HG03025 (cell line): Measurements from ENCODE around the gene KCNN1.
A peak's percentile ranks its signal among the peaks of the same experiment; 100 is the strongest.

Source experiments
- ATAC-seq: cut with Tn5 transposase; IDR thresholded peaks from one replicate; pipeline ENCODE4 v1.9.1; 2021; ENCODE audit warnings: mild to moderate bottlenecking, moderate library complexity; ENCODE audit not compliant: unreplicated experiment, low FRiP score

The KCNN1 gene

DNA sequence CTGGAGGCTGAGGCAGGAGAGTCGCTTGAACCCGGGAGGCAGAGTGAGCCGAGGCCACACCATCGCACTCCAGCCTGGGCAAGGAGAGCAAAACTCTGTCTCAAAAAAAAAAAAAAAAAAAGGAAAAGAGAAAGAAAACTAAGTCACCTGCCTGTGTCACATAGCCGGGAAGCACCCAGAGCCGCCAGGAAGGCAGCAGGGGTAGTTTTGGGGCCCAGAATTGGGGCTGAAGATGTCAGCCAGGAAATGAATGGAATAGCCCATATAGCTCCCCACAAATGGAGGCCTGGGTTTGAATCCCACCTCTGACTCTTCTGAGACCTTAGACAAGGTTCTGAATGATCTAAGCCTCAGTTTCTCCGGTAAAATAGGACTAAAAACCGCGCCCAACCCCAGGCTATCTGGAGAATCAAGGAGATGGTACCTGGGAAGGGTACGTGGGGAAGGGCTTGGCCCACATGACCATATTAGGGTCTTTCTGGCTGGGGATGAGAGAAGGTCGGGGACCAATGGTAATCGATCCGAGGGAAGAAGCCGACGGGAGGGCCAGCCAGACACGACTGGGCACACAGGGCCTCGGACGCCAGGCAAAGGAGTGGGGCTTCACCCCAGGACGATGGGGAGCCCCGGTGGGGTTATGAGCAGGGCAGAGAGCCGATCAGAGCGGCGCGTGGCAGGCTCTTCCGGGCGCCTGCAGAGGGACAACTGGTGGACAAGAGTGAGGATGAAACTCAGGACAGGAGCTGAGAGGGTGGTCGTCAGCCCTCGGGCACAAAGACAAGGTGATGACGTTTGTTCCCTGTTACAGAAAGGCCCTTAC, 19.7 kb upstream of the KCNN1 start:
- ATAC-seq, result peak; percentile 26

DNA sequence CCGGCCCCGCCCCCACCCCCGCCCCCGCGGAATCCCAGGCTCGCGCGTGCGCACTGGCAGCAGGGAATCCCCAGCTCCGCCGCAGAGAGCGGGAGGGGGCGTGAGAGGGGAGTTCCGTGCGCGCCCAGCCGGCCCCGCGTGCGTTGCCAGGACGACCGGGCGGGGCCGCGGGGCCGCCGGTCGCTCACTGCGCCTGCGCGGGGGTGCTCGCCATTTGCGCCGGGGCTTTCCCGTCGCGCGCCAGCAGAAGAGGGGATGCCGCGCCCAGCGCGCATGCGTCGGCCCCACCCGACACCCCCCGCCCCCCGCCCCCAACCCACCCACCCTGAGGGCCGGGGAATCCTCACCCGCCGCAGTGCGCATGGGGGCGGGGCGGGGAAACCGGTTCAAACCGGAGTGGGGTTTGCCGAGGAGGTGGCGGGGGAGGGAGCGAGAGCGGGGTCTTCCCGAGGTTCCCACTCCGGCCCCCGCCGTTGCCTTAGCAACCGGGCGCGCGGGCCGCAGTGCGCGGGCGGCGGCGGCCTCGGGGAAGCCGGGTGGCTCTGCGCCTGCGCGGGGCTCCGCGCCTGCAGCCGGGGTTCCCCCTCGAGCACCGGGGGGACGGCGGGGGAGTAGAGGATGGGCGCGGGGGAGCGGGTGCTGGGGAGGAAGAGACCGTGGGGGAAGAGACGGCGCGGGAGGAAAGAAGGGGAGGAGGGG, 18.9 kb upstream of the KCNN1 start:
- peak; percentile 51 for ATAC-seq

DNA sequence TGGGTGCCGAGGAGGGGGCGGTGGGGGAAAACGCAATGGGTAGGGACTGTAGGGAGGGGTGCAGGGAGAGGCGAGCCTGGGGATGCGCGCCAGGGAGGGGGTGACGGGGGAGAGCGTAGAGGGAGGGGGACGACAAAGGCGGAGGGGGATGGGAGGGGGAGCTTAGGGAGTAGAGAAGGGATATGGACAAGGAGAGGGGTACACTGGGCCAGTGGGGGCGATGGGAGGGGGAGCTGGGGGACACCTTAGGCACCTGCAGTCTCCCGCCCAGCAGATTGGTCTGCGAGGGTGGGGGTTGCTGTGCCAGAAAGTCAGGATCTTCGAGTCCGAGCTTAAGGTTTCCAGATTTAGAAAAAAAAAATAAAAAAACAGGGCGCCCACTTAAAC, 18.4 kb upstream of the KCNN1 start:
- ATAC-seq, result no peak

DNA sequence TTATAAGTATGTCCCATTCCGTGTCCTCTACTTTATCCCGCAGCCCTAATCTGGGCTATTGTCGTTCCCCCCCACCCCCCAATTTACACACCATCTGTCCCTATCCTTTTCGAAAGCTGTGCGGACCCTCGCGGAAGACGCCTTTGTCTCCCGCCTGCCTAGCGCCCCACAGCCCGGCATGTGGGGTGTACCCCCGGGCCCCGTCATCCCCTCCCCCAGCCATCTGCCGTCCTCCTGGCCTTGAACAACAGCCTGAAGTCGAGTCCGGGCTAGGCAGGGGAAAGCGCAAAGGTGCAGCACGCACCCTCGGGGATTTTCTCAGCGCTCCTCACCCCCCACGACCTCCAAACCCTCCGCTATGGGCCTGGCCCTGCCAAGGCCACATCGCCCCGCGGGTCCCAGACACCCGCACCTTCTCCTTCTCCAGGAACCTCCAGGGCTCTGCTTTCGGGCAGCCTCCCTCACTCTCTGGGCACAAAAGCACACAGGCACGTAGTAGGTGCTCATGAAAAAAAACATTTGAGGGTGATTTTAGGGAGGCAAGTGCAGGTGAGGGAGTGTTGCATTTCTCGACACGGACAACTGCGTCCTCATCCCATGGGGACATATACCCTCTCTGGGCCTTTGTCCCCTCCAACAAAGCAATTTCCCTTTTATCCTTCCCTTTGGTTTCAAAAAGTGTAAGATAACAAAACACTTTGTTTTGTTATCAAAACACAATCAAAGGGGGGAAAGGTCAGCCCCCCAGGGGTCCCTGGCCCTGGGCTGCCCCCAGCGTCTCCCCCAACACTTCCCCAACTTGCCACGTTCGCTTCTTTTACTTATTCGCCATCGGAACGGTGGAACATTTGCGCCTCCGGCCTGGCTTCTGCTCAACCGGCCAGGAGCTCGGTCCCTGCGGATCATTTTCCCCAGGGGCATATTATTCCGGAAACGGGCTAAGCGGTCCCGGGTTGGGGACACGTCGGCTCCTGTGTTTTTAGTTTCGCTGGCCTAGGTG, 17.7 kb upstream of the KCNN1 start:
- ATAC-seq, result no peak

DNA sequence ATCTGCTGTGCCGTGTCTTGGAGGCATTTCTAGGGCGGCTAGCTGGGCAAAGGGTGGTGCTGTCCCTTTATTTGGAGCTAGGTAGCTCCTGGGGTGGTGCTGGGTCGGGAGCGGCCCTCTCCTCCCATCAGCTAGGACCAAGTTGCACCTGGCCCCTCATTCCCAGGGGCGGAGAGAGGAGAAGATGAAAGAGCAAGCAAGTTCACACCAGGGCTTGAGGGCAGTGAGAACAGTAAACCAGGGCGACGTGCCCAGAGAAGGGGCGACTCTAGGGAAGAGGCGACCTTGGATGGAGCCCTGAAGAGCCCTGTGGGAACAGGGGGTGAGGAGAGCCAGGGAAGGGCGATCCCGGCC, 17.0 kb upstream of the KCNN1 start:
- ATAC-seq, result no peak

DNA sequence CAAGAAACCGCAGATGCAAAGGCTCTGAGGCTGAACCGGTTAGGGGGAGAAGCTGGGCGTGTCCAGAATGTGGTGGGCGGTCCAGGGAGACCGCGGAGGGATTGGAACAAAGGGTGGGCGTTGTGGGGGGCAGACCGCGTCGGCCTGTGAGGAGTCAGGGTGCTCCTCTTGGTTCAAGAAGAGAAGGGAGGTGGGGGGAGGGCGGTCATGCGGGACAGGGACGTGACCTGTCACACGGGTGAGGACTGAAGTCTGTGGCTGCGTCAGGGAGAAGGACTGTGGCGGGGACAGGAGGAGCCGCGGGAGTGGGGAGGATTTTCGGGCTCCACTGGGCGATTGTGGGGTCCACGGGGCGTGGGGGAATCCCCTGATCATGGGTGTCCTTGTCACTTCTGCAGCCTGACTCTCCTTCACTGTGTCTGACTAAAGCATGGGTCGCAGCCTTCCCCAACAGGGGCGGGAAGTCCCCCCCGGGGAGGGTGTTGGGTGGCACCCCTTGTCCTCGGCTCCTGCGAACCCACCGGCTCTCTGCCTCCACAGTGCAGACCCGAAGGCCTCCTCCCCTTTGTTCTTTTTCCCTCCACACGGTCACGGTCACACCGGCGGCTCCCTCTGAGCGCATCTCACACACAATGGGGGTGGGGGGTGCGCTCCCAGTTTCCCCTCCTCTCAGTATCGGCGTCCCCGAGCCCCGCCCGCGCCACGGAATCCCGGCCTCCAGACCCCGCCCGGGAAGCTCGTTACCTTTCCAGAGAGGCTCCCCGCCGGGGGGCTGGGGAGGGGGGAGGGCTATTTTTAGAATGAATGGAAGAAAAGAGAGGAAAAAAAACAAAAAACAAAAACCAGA, 16.4 kb upstream of the KCNN1 start:
- ATAC-seq, result no peak

DNA sequence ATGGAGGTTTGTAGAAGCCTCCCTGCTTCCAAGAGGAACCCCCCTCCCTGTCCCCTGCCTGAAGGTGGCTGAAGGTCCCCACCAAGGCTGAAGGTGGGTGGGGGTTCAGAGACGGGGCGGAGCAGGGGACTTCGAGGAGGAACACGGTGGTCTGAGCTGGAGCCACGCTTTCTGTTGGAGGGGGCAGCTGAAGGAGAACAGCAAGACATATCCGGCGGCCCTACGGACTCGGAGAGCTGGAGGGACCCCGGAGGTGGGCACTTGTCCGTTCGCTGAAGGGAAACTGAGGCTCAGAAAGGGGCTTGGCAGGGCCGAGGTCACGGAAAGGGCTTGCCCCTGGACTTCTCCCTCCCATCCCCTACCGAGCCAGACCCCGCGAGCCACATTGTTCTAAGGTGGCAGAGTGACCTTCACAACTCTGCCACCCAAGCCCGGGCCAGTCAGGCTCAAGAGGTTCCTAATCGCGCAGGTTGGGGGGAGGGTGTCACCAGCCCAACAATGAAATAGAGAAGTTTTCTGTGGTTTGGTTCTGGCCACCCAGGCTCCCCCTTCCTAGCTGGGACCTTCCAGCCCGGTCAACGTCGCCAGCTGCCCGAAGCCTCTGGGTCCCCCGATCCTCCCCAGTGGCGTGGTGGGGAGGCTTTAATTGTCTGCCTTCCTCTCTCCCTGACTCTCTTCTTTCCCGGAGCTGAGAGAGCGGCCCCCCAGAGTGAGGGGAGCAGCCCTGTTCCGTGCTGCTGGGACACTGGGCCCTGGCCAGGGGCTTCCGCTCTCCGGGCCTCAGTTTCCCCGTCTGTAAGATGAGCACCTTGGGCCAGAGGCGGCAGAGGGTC, 15.5 kb upstream of the KCNN1 start:
- ATAC-seq, result no peak

DNA sequence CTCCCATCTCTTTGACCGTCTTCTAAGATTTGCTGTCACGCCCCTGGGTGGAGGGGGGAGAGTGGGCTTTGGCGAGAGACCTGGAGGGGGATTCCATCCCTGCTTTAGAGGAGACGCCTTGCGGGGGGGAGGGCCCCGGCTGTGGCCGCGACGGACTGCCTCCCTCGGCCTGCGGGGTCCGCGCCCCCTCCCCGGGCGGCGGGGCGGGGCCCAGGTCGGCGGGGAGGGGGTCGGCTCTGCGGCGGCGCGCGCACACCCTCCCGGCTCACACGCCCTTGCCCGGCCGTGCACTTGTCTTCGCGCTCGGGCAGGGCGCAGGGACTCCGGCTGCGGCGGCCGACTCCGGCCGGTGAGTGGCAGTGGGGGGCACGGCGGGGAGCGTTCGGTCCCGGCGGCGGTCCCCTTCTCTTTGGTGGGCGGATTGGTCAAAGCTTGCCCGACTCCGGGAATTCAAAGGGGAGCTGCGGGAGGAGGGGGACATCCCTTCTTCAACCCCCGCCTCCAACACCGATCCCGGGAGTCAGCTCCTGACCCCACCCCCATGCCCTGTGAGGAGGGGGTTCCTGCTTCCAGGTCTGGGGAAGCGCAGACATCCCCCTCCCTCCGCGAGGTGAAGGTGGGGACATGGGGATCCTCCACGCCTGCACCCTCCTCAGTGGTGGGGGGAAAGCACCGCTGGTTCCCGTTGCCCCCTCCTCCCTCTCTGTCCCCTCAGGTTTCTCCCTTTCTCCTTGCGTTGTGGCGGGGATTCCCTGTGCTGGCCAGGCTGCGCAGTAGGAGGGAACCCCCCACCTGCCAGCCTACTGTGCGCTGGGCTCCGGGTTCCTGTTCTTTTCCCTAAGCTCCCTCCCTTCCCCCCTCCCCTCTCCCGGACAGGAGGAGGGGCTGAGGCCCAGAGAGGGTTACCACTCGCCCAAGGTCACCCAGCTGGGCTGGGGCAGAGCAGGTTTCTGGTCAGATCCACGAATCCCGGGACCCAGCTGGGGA, 14.6 kb upstream of the KCNN1 start:
- no peak for ATAC-seq

DNA sequence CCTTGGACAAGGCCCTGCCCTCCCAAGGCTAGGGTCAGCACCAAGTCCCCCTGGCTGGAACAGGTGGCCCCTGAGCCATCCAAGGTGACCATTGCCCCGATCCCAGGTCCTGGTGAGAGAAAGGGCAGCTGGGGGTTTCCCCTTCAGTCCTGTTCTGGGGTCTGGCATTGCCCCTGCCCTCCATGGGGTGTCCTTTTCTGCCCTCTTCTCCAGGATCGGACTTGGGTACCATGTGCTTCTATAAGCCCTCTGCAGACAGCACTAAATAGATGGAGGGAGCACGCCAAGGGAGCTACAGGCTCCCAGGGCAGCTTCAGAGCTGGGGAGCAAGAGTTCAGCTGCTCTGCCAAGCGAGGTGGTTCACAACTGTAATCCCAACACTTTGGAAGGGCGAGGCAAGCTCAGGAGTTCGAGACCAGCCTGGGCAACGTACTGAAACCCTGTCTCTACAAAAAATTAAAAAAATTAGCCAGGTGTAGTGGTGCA, 13.5 kb upstream of the KCNN1 start:
- ATAC-seq, result no peak

DNA sequence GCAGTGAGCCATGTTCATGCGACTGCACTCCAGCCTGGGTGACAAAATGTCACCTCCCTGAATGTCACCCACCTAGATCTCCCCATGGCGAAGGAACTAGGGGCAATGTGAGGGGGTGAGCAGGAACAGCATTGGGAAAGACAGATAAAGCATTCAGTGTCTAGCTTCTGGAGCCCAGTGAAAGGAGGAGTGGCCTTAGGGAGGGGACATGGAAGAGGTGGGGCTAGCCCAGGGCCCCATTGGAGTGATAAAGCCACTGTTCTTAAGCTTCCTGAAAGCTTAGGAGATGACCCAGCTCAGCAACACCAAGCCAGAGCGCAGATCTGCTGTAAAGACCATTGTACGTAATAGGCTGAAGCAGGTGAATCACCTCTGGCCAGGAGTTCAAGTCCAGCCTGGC, 13.0 kb upstream of the KCNN1 start:
- ATAC-seq, result no peak

GRCh38 chr19:17954401-17954800, 12.5 kb upstream of the KCNN1 start:
- no peak for ATAC-seq

- no peak for ATAC-seq
Measured at GRCh38 chr19:17957149-17957849, 9.6 kb upstream of the KCNN1 start.

- ATAC-seq, result no peak
Measured at GRCh38 chr19:17957885-17958284, 9.0 kb upstream of the KCNN1 start.

GRCh38 chr19:17963936-17964691, 2.8 kb upstream of the KCNN1 start:
- ATAC-seq, result no peak

GRCh38 chr19:17965370-17966128, 1.4 kb upstream of the KCNN1 start:
- ATAC-seq, result no peak

- no peak for ATAC-seq
Measured at GRCh38 chr19:17966129-17966483, 801 bp upstream of the KCNN1 start.
